Measurements from ENCODE around the gene NAV2. TPM values are rescaled to one million over a fixed set of nuclear protein-coding genes. Genes with fewer than 3 reads are reported as not detected.

The NAV2 gene
- polyA plus RNA-seq, 5 donors, result 14.5 to 25.1 (median 21.0) TPM

- DNase-seq, result no peak
Measured at GRCh38 chr11:19714387-19715363, 2.0 kb downstream of the NAV2 start.

GRCh38 chr11:19715373-19715772 is 2.7 kb downstream of the NAV2 start:
- no peak for DNase-seq

- DNase-seq, result no peak
Measured at GRCh38 chr11:19718051-19718450, 5.4 kb downstream of the NAV2 start.

GRCh38 chr11:19718951-19719350 is 6.3 kb downstream of the NAV2 start:
- DNase-seq, result no peak

GRCh38 chr11:19719960-19720359 is 7.3 kb downstream of the NAV2 start:
- no peak for DNase-seq

GRCh38 chr11:19721176-19721575 is 8.5 kb downstream of the NAV2 start:
- no peak for DNase-seq

- DNase-seq, result no peak
Measured at GRCh38 chr11:19722702-19723101, 10.1 kb downstream of the NAV2 start.

- no peak for DNase-seq
Measured at GRCh38 chr11:19723572-19724342, 11.1 kb downstream of the NAV2 start.

GRCh38 chr11:19724765-19725164 is 12.1 kb downstream of the NAV2 start:
- no peak for DNase-seq

GRCh38 chr11:19725379-19726079 is 12.9 kb downstream of the NAV2 start:
- no peak for DNase-seq

GRCh38 chr11:19727246-19727645 is 14.6 kb downstream of the NAV2 start:
- DNase-seq, result peak in 1 of 2 donors; percentile 59

GRCh38 chr11:19728436-19728835 is 15.8 kb downstream of the NAV2 start:
- no peak for DNase-seq

- DNase-seq, result no peak
Measured at GRCh38 chr11:19729141-19729540, 16.5 kb downstream of the NAV2 start.

- no peak for DNase-seq
Measured at GRCh38 chr11:19730373-19730772, 17.7 kb downstream of the NAV2 start.

- no peak for DNase-seq
Measured at GRCh38 chr11:19734171-19734570, 21.5 kb downstream of the NAV2 start.

GRCh38 chr11:19735157-19735908 is 22.7 kb downstream of the NAV2 start:
- no peak for DNase-seq

GRCh38 chr11:19735909-19736498 is 23.4 kb downstream of the NAV2 start:
- DNase-seq, result no peak

- no peak for DNase-seq
Measured at GRCh38 chr11:19736831-19737230, 24.2 kb downstream of the NAV2 start.

GRCh38 chr11:19737575-19737974 is 24.9 kb downstream of the NAV2 start:
- DNase-seq, result no peak

GRCh38 chr11:19738124-19738523 is 25.5 kb downstream of the NAV2 start:
- no peak for DNase-seq

GRCh38 chr11:19739872-19740271 is 27.2 kb downstream of the NAV2 start:
- DNase-seq, result no peak

Measured in right lung (tissue), 5 donors.